DND-41 (cell line): ENCODE measurements around the gene PADI3.

Experiments used
- ATAC-seq: fragments of 200-7000 bp; cut with Tn5 transposase; 3 replicates; pipeline ENCODE4 v1.9.1; 2021; ENCODE audit warnings: low read depth; ENCODE audit not compliant: insufficient read depth
- DNase-seq: peaks from one replicate; pipeline ENCODE4 v3.0.0-alpha.2; 2020
- H2AFZ ChIP-seq: 2 replicates; pipeline ENCODE4 v1.6.0; 2012; ENCODE audit warnings: low read depth, low read length
- H3K27ac ChIP-seq: 2 replicates; pipeline ENCODE4 v1.5.1; 2012; ENCODE audit warnings: low read length, inconsistent platforms
- H3K27me3 ChIP-seq: fragments of 200-600 bp; sonication (generic); 2 replicates; pipeline ENCODE4 v1.6.0; 2012; ENCODE audit warnings: low read length, mild to moderate bottlenecking, inconsistent platforms; ENCODE audit not compliant: insufficient read depth, poor library complexity
- H3K36me3 ChIP-seq: 2 replicates; pipeline ENCODE4 v1.5.1; 2012; ENCODE audit warnings: low read length, inconsistent platforms; ENCODE audit not compliant: insufficient read depth
- H3K4me1 ChIP-seq: 2 replicates; pipeline ENCODE4 v1.5.1; 2012; ENCODE audit warnings: mild to moderate bottlenecking, low read length; ENCODE audit not compliant: insufficient read depth
- H3K4me2 ChIP-seq: 2 replicates; pipeline ENCODE4 v1.6.0; 2012; ENCODE audit warnings: mild to moderate bottlenecking, moderate library complexity, low read length, inconsistent platforms; ENCODE audit not compliant: insufficient read depth
- H3K4me3 ChIP-seq, 2 experiments: fragments of 200-600 bp in 1 of 2; shearing (Covaris generic) in 1 of 2; 2 replicates each; pipeline ENCODE4 v1.5.1; 2012 to 2016; ENCODE audit warnings: inconsistent platforms in 2 of 2, low read length in 2 of 2, mild to moderate bottlenecking in 2 of 2, low read depth in 1 of 2, moderate library complexity in 1 of 2
- H3K79me2 ChIP-seq: 2 replicates; pipeline ENCODE4 v1.6.0; 2012; ENCODE audit warnings: low read length, inconsistent platforms; ENCODE audit not compliant: insufficient read depth
- H3K9ac ChIP-seq: 2 replicates; pipeline ENCODE4 v1.6.0; 2012; ENCODE audit warnings: low read depth, mild to moderate bottlenecking, inconsistent platforms, low read length, moderate library complexity
- H3K9me3 ChIP-seq: 2 replicates; pipeline ENCODE4 v1.5.1; 2012; ENCODE audit warnings: low read length, moderate library complexity, mild to moderate bottlenecking, inconsistent platforms; ENCODE audit not compliant: insufficient read depth, severe bottlenecking
- H4K20me1 ChIP-seq: 2 replicates; pipeline ENCODE4 v1.6.0; 2012; ENCODE audit warnings: low read length; ENCODE audit not compliant: insufficient read depth
- CTCF ChIP-seq: IDR thresholded peaks from 2 replicates; pipeline ENCODE4 v1.5.1; 2012; ENCODE audit warnings: borderline replicate concordance, low read length, moderate library complexity, mild to moderate bottlenecking; ENCODE audit not compliant: poor library complexity, severe bottlenecking; ENCODE audit errors: extremely low read depth
- EZH2 ChIP-seq: IDR thresholded peaks from 3 replicates; pipeline ENCODE4 v1.6.1; 2012; ENCODE audit warnings: borderline replicate concordance, low read depth, mild to moderate bottlenecking, moderate library complexity, low read length, inconsistent platforms; ENCODE audit not compliant: severe bottlenecking

PADI3 gene

GRCh38 chr1:17251701-17252376, 2.9 kb downstream of the PADI3 start:
- H3K4me1 ChIP-seq = no peaks in the 10 kb centered on the region
- no peak overlapping the region for H3K27ac ChIP-seq
- H2AFZ ChIP-seq = no peak overlapping the region
- H3K9ac ChIP-seq = no peak overlapping the region
- H3K27me3 ChIP-seq = peaks cover 21% of the 10 kb centered on the region
- H3K36me3 ChIP-seq = no peaks in the 10 kb centered on the region
- TF ChIP-seq EZH2 = no peak
- TF ChIP-seq CTCF = no peak
- H3K9me3 ChIP-seq = no peaks in the 10 kb centered on the region
- no peaks in the 10 kb centered on the region; the same call in 1 of the 2 replicates for H4K20me1 ChIP-seq
- DNase-seq = no peak
- no peak overlapping the region for H3K4me2 ChIP-seq
- no peaks in the 10 kb centered on the region for H3K79me2 ChIP-seq
- no peak for ATAC-seq
- H3K4me3 ChIP-seq = no peak overlapping the region

GRCh38 chr1:17255336-17255735, 6.4 kb downstream of the PADI3 start:
- Histone ChIP-seq H3K9me3 (no peaks in the 10 kb centered on the region), H3K27ac (no peak overlapping the region), H3K4me2 (no peak overlapping the region), H3K36me3 (no peaks in the 10 kb centered on the region), H3K4me3 (no peak overlapping the region), H3K79me2 (no peaks in the 10 kb centered on the region), H3K4me1 (no peaks in the 10 kb centered on the region), H3K27me3 (peaks cover 13% of the 10 kb centered on the region), H2AFZ (no peak overlapping the region), H3K9ac (no peak overlapping the region), H4K20me1 (peaks cover 2% of the 10 kb centered on the region; the same call in 1 of the 2 replicates)
- TF ChIP-seq EZH2 = no peak
- no peak for TF ChIP-seq CTCF
- no peak for ATAC-seq
- no peak for DNase-seq

- Histone ChIP-seq H2AFZ (no peak overlapping the region), H3K36me3 (no peaks in the 10 kb centered on the region), H3K4me2 (no peak overlapping the region), H3K27ac (no peak overlapping the region), H3K4me1 (no peaks in the 10 kb centered on the region), H4K20me1 (peaks cover 5% of the 10 kb centered on the region; the same call in 1 of the 2 replicates), H3K9me3 (no peaks in the 10 kb centered on the region), H3K9ac (no peak overlapping the region), H3K27me3 (peaks cover 4% of the 10 kb centered on the region), H3K79me2 (no peaks in the 10 kb centered on the region), H3K4me3 (no peak overlapping the region)
- DNase-seq = no peak
- TF ChIP-seq CTCF = no peak
- no peak for TF ChIP-seq EZH2
- no peak for ATAC-seq
Measured at GRCh38 chr1:17258116-17258757, 9.3 kb downstream of the PADI3 start.
